A549 (cell line): Measurements from ENCODE around the gene PHACTR2. TPM values are rescaled to one million over a fixed set of nuclear protein-coding genes. Genes with fewer than 3 reads are reported as not detected.
"Not testable (repeated sequence)": the region's sequence is repeated elsewhere in the genome, so short reads cannot be mapped to it uniquely, and the experiment has no call there.

Experiments
- ATAC-seq, 2 experiments: fragments of 200-7000 bp in 1 of 2; fragments of >200 bp in 1 of 2; cut with Nextera tagmentation in 1 of 2; cut with Tn5 transposase in 1 of 2; 3 replicates each; pipeline versions ENCODE4 v1.8.0 to v1.9.1; 2018 to 2020; ENCODE audit warnings: mild to moderate bottlenecking in 1 of 2, moderate library complexity in 1 of 2
- CTCF ChIA-PET: fragments of 300-600 bp; sonication (Branson Sonifier 250); formaldehyde crosslinking; extraction: SDS; loops from one replicate; lab custom pipeline; 2021; ENCODE audit warnings: antibody characterized with exemption, inconsistent platforms; lab: Yijun Ruan, JAX
- POLR2A ChIA-PET: fragments of 350-600 bp; formaldehyde crosslinking; extraction: SDS; loops from one replicate; lab custom pipeline; 2021; ENCODE audit warnings: antibody characterized with exemption, inconsistent platforms; lab: Yijun Ruan, JAX
- DNase-seq, 2 experiments: peaks; one replicate each; pipeline versions ENCODE4 v3.0.0 to v3.0.0-alpha.2; 2011 to 2016; ENCODE audit warnings: low read depth in 1 of 2, low spot score in 1 of 2
- FAIRE-seq: peaks from 2 replicates; lab custom pipeline; 2011; peaks lifted over from hg19 to GRCh38; lab: Jason Lieb, UNC
- H3K27ac ChIP-seq, 2 experiments: fragments of >200 bp; sonication (Bioruptor Twin); formaldehyde crosslinking; 3 replicates each; pipeline ENCODE4 v1.5.1; 2016 to 2017
- H3K4me1 ChIP-seq: fragments of >200 bp; sonication (Bioruptor Twin); formaldehyde crosslinking; 3 replicates; pipeline ENCODE4 v1.6.1; 2016
- H3K4me2 ChIP-seq: fragments of >200 bp; sonication (Bioruptor Twin); formaldehyde crosslinking; 3 replicates; pipeline ENCODE4 v1.6.1; 2016
- H3K4me3 ChIP-seq: fragments of >200 bp; sonication (Bioruptor Twin); formaldehyde crosslinking; 3 replicates; pipeline ENCODE4 v1.5.1; 2016
- H3K9me3 ChIP-seq: fragments of >200 bp; sonication (Bioruptor Twin); formaldehyde crosslinking; 3 replicates; pipeline ENCODE4 v1.6.1; 2016
- CHD4 ChIP-seq: fragments of 200-600 bp; sonication (generic); IDR thresholded peaks from 2 replicates; pipeline ENCODE4 v1.6.1; 2016; ENCODE audit warnings: antibody characterized with exemption, mild to moderate bottlenecking, borderline replicate concordance
- FOSL2 ChIP-seq, 2 experiments: fragments of 450-650 bp in 1 of 2; fragments of >200 bp in 1 of 2; sonication (Bioruptor Twin) in 1 of 2; formaldehyde crosslinking; IDR thresholded peaks; 2 replicates each; pipeline versions ENCODE4 v1.5.0 to v1.6.1; 2016 to 2020; ENCODE audit warnings: mild to moderate bottlenecking in 1 of 2, moderate library complexity in 1 of 2
- HDAC2 ChIP-seq: fragments of 200-600 bp; sonication (generic); IDR thresholded peaks from 2 replicates; pipeline ENCODE4 v1.6.1; 2016
- HOXA7 ChIP-seq: fragments of 250-450 bp; sonication (Bioruptor Pico); IDR thresholded peaks from 2 replicates; pipeline ENCODE4 v1.5.0; 2020; ENCODE audit warnings: mild to moderate bottlenecking, moderate library complexity
- HOXB5 ChIP-seq: fragments of 250-450 bp; sonication (Bioruptor Pico); IDR thresholded peaks from 2 replicates; pipeline ENCODE4 v1.5.0; 2020; ENCODE audit warnings: mild to moderate bottlenecking, moderate library complexity
- JUN ChIP-seq, 2 experiments: fragments of >200 bp; sonication (Bioruptor Twin); formaldehyde crosslinking; IDR thresholded peaks; 2 replicates in 1 of 2; 3 replicates in 1 of 2; pipeline ENCODE4 v1.6.1; 2016 to 2017
- JUNB ChIP-seq: fragments of >200 bp; sonication (Bioruptor Twin); formaldehyde crosslinking; IDR thresholded peaks from 2 replicates; pipeline ENCODE4 v1.6.1; 2016
- MAX ChIP-seq: IDR thresholded peaks from 2 replicates; pipeline ENCODE4 v1.6.1; 2012
- MYC ChIP-seq: IDR thresholded peaks from 2 replicates; pipeline ENCODE4 v1.6.1; 2012; ENCODE audit warnings: mild to moderate bottlenecking, inconsistent platforms, low read length, improper control_type of control experiment, borderline replicate concordance
- PHF8 ChIP-seq: fragments of 200-600 bp; sonication (generic); IDR thresholded peaks from 2 replicates; pipeline ENCODE4 v1.6.1; 2016; ENCODE audit warnings: low read depth, mild to moderate bottlenecking, antibody characterized with exemption, moderate library complexity, borderline replicate concordance
- RAD21 ChIP-seq, 2 experiments: fragments of >200 bp in 1 of 2; sonication (Bioruptor Twin) in 1 of 2; formaldehyde crosslinking in 1 of 2; IDR thresholded peaks in 1 of 2; conservative IDR thresholded peaks in 1 of 2; 2 replicates in 1 of 2; 3 replicates in 1 of 2; pipeline ENCODE4 v1.6.1; 2012 to 2018; ENCODE audit warnings: inconsistent platforms in 1 of 2
- TFCP2L1 ChIP-seq: fragments of 250-450 bp; sonication (Bioruptor Pico); IDR thresholded peaks from 2 replicates; pipeline ENCODE4 v1.5.0; 2021; ENCODE audit warnings: mild to moderate bottlenecking
- TP53 ChIP-seq: fragments of 250-450 bp; sonication (Bioruptor Pico); IDR thresholded peaks from 2 replicates; pipeline ENCODE4 v1.5.0; 2021; ENCODE audit warnings: mild to moderate bottlenecking, moderate library complexity
- ZNF302 ChIP-seq: fragments of 250-450 bp; sonication (Bioruptor Pico); IDR thresholded peaks from 2 replicates; pipeline ENCODE4 v1.9.0; 2021; ENCODE audit warnings: inconsistent platforms, mild to moderate bottlenecking, moderate library complexity
- ZSCAN20 ChIP-seq: fragments of 250-450 bp; sonication (Bioruptor Pico); IDR thresholded peaks from 2 replicates; pipeline ENCODE4 v1.8.0; 2022; ENCODE audit warnings: mild to moderate bottlenecking, moderate library complexity
- WGBS: methylation state at CpG from one replicate; pipeline ENCODE4 v1.1.6; 2017; ENCODE audit errors: missing lambda C conversion rate; 5-methylcytosine and 5-hydroxymethylcytosine counted together
- polyA minus RNA-seq: library from RNA; depleted of rRNA, polyadenylated mRNA; stranded (reverse); fragments of >200 nt; gene quantifications from 2 replicates; pipeline ENCODE4 v1.2.3, GENCODE V29; 2011; rRNA and poly(A)+ RNA removed
- polyA plus RNA-seq, 4 experiments: library from polyadenylated mRNA; depleted of rRNA in 3 of 4; stranded (reverse); fragments of >200 nt; fragmentation: RNase III in 1 of 4; extraction: RNeasy Plus Mini Kit Qiagen cat#74134 plus additional on column Dnase treatment in 1 of 4; gene quantifications; 2 replicates in 3 of 4; 3 replicates in 1 of 4; pipeline ENCODE4 v1.2.3, GENCODE V29; 2011 to 2017
- TF ChIP-seq, protein P1 (sequence below): fragments of >200 bp; sonication (Bioruptor Twin); formaldehyde crosslinking; IDR thresholded peaks from 2 replicates; pipeline ENCODE4 v1.6.1; 2016
- TF ChIP-seq, protein P2 (sequence below): fragments of 450-650 bp; IDR thresholded peaks from 2 replicates; pipeline ENCODE4 v1.6.1; 2014; ENCODE audit warnings: antibody characterized with exemption

The PHACTR2 gene
- 7.5 and 10.4 TPM in 2 replicates for polyA plus RNA-seq (2011; rRNA removed)
- polyA plus RNA-seq (2012; cell fraction: cytosol; rRNA removed): 2.0 and 2.2 TPM in 2 replicates
- polyA plus RNA-seq (2012; cell fraction: nucleus; rRNA removed): 0.80 and 1.5 TPM in 2 replicates
- polyA plus RNA-seq (2017; fragmentation: RNase III; extraction: RNeasy Plus Mini Kit Qiagen cat#74134 plus additional on column Dnase treatment): 2.5 to 3.3 TPM (median 2.9 TPM) in 3 replicates
- polyA minus RNA-seq: 15.8 and 17.6 TPM in 2 replicates

DNA sequence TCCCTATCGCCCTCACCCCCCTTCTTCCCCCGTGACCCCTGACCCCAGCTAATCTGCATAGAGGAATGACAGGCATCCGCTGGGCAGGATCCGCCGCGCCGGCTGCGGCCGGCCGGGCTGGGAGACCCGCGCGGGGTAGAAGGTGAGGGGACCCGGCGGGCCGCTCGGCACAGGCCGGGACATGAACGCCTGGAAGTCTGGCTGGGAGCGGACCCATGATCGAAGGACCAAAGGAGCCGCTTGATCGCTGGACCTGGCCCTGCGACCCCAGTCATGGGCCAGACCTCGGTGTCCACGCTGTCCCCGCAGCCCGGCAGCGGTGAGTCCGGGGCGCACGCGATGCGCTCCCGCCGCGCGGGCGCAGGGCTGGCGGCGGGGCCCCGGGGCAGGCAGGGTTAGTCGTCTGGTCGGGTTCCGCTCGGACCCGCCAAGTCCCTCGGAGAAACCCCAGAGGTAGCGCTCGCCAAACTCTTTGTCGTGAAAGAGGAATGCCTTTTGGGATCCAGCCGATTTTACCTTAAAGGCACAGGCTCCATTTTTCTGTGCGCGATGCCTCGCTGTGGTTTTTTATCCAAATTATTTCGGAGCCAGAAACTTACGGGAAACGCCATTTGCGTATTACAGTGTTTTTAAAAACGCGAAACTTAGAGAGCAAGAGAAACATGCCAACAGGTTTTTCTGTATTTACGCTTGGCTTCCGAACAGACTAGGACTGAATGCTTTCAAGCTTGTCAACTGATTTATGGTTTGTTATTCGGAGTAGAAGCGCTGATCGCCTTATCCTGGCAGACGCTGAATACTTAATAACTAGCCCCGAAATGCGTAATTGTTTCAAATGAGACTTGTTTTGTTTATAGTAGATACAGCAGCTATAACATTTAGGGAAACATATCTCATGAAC lies at the start of gene PHACTR2:
Gene PHACTR2, plus strand, starts transcription at position 75 of the 901 bp plus-strand sequence. Its CDS starts 199 bp downstream, at position 274.
- peaks cover 9% of the 10 kb centered on the region; the same call in 1 of the 3 replicates for H3K9me3 ChIP-seq
- peak; percentile 40 to 67 for DNase-seq
- under 1% methylated on average over 29 of the region's 69 CpGs for WGBS
- H3K4me3 ChIP-seq: peak within 1 kb of the TSS; percentile 50
- ChIA-PET CTCF (no interaction called here), POLR2A (interaction anchor here (0.5 to 2.2 kb wide), 2 partner anchors 165 to 422 kb away, joined by 3 to 8 read pairs; partner anchors contain the start of gene LTV1)
- TF ChIP-seq MAX (peak; percentile 37; the same call in 1 of the 2 replicates), TP53 (CRISPR knock-in tag) (no peak), JUN (IDR thresholded peaks at IDR 0.05) (0 out of 5 replicates have a peak, but pooled peaks of 1 of the 2 experiments have one; percentile 18), PHF8 (peak; percentile 41; the same call in 1 of the 2 replicates), TFCP2L1 (no peak)
- H3K4me1 ChIP-seq: peaks cover 49% of the 10 kb centered on the region
- FAIRE-seq: no peak
- peak within 1 kb of the TSS; percentile 91 for H3K4me2 ChIP-seq
- peak within 1 kb of the TSS; percentile 78 to 96 for H3K27ac ChIP-seq
- peak; percentile 90 for ATAC-seq

GRCh38 chr6:143629104-143630080 lies 48.4 kb upstream of the PHACTR2 start:
- no peak overlapping the region for H3K4me2 ChIP-seq

DNA sequence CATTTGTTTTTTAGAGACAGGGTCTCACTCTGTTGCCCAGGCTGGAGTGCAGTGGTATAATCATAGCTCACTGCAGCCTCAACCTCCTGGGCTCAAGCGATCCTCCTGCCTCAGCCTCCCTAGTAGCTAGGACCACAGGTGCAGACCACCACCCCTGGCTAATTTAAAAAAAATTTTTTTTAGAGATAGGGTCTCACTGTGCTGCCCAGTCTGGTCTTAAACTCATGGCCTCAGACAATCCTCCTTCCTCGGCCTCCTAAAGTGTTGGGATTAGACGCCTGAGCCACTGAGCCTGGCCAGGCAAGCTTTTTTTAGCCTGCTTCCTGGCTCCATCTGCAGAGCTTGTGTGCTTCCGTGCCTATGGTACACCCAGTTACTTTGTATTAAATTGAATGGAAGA lies 46.6 kb upstream of the PHACTR2 start:
- POLR2A ChIA-PET, FAIRE-seq: not testable (repeated sequence)
- 81% methylated on average over 4 of the region's 4 CpGs for WGBS

More at GRCh38 chr6:143629104-143630080, 48.4 kb upstream of the PHACTR2 start:
- CTCF ChIA-PET: no interaction called here
- FAIRE-seq: no peak
- WGBS: 76% methylated on average over 12 of the region's 12 CpGs
- DNase-seq: no peak
- peaks cover 2% of the 10 kb centered on the region; the same call in 1 of the 3 replicates for H3K4me1 ChIP-seq
- TF ChIP-seq CHD4: no peak
- TF ChIP-seq ZSCAN20 (CRISPR knock-in tag): no peak
- no peak for TF ChIP-seq ZNF302
- no peak for TF ChIP-seq JUNB
- TF ChIP-seq, protein P1, sequence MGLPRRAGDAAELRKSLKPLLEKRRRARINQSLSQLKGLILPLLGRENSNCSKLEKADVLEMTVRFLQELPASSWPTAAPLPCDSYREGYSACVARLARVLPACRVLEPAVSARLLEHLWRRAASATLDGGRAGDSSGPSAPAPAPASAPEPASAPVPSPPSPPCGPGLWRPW: no peak
- TF ChIP-seq MYC: no peak
- TF ChIP-seq FOSL2 (IDR thresholded peaks at IDR 0.05): no peak
- TF ChIP-seq FOSL2 (CRISPR knock-in tag; IDR thresholded peaks at IDR 0.05): no peak
- no peak for TF ChIP-seq RAD21 (conservative IDR thresholded peaks at IDR 0.05 in 1 of 2, IDR thresholded peaks at IDR 0.05 in 1 of 2)
- TF ChIP-seq HOXA7: no peak
- TF ChIP-seq HDAC2: no peak
- no peak for TF ChIP-seq HOXB5
- TF ChIP-seq, protein P2, sequence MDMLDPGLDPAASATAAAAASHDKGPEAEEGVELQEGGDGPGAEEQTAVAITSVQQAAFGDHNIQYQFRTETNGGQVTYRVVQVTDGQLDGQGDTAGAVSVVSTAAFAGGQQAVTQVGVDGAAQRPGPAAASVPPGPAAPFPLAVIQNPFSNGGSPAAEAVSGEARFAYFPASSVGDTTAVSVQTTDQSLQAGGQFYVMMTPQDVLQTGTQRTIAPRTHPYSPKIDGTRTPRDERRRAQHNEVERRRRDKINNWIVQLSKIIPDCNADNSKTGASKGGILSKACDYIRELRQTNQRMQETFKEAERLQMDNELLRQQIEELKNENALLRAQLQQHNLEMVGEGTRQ: no peak
- TF ChIP-seq JUN (IDR thresholded peaks at IDR 0.05): no peak
- H3K27ac ChIP-seq: no peak overlapping the region
- no peak for ATAC-seq
- POLR2A ChIA-PET: no interaction called here
- no peaks in the 10 kb centered on the region for H3K9me3 ChIP-seq
- H3K4me3 ChIP-seq: no peak overlapping the region

More for the DNA sequence above, 46.6 kb upstream of the PHACTR2 start:
- H3K4me2 ChIP-seq, H3K27ac ChIP-seq, H3K4me1 ChIP-seq, DNase-seq, CTCF ChIA-PET, H3K9me3 ChIP-seq, H3K4me3 ChIP-seq, ATAC-seq: not testable (repeated sequence)
